Prostate gland (tissue), 2 donors: ENCODE results near the gene MILR1.

Source experiments
- POLR2A ChIP-seq: fragments of 450-650 bp; IDR thresholded peaks from one replicate; pipeline ENCODE4 v1.6.1; 2016; ENCODE audit warnings: antibody characterized with exemption, mild to moderate bottlenecking
- TF ChIP-seq, protein P1 (sequence below), 4 experiments: fragments of 200-600 bp in 2 of 4; fragments of 450-650 bp in 2 of 4; sonication (generic) in 2 of 4; IDR thresholded peaks; 1 replicate in 3 of 4; 2 replicates in 1 of 4; pipeline ENCODE4 v1.5.1; 2016 to 2019; ENCODE audit warnings: antibody characterized with exemption in 4 of 4, mild to moderate bottlenecking in 2 of 4, moderate library complexity in 2 of 4

DNA sequence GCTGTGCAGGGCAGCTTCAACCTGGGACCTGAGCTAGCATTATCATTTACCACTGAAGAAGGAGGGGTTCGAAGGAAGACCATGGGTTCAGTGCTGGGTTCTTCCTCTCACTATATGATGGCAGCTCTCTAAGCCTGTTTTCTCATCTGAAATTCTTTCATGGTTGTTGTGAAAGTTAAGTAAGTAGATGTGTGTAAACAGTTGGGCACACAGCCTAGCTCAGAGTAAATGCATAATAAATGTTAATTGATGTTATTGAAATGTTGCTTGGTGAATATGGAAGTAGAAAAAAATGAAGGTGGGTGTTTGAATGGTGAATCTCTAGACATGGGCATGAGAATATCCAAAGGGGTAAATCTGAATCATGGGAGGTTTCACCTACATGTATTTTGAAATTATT, 66.9 kb downstream of the MILR1 start:
- no peak for TF ChIP-seq POLR2A
- TF ChIP-seq, protein P1, sequence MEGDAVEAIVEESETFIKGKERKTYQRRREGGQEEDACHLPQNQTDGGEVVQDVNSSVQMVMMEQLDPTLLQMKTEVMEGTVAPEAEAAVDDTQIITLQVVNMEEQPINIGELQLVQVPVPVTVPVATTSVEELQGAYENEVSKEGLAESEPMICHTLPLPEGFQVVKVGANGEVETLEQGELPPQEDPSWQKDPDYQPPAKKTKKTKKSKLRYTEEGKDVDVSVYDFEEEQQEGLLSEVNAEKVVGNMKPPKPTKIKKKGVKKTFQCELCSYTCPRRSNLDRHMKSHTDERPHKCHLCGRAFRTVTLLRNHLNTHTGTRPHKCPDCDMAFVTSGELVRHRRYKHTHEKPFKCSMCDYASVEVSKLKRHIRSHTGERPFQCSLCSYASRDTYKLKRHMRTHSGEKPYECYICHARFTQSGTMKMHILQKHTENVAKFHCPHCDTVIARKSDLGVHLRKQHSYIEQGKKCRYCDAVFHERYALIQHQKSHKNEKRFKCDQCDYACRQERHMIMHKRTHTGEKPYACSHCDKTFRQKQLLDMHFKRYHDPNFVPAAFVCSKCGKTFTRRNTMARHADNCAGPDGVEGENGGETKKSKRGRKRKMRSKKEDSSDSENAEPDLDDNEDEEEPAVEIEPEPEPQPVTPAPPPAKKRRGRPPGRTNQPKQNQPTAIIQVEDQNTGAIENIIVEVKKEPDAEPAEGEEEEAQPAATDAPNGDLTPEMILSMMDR (IDR thresholded peaks at IDR 0.05) = no peak
